Activated gamma-delta T cell (primary cell): Measurements from ENCODE around the gene EIF3D.
"Not testable (repeated sequence)": the region's sequence is repeated elsewhere in the genome, so short reads cannot be mapped to it uniquely, and the experiment has no call there.

Experiments used
- DNase-seq: peaks from one replicate; lab custom pipeline; 2025; lab: John Stamatoyannopoulos, UW

EIF3D gene

GRCh38 chr22:36549033-36549432 lies 20.1 kb upstream of the EIF3D start:
- DNase-seq: no peak

GRCh38 chr22:36548606-36549005 lies 19.6 kb upstream of the EIF3D start:
- no peak for DNase-seq

GRCh38 chr22:36546932-36547331 lies 18.0 kb upstream of the EIF3D start:
- no peak for DNase-seq

GRCh38 chr22:36546092-36546804 lies 17.3 kb upstream of the EIF3D start:
- DNase-seq: no peak

- no peak for DNase-seq
These were observed 15.2 kb upstream of the EIF3D start for GRCh38 chr22:36544107-36544620.

GRCh38 chr22:36541831-36542411 lies 13.0 kb upstream of the EIF3D start:
- DNase-seq: no peak

GRCh38 chr22:36540867-36541642 lies 12.1 kb upstream of the EIF3D start:
- DNase-seq: no peak

- DNase-seq: no peak
These were observed 9.6 kb upstream of the EIF3D start for GRCh38 chr22:36538529-36538928.

GRCh38 chr22:36536717-36537116 lies 7.8 kb upstream of the EIF3D start:
- DNase-seq: no peak

- not testable (repeated sequence) for DNase-seq
These were observed 4.4 kb upstream of the EIF3D start for GRCh38 chr22:36533320-36533719.

GRCh38 chr22:36532466-36532865 lies 3.5 kb upstream of the EIF3D start:
- no peak for DNase-seq

- DNase-seq: no peak
These were observed 625 bp downstream of the EIF3D start for GRCh38 chr22:36528341-36528740.

- DNase-seq: no peak
These were observed 6.3 kb downstream of the EIF3D start for GRCh38 chr22:36522662-36523061.

- no peak for DNase-seq
These were observed 8.5 kb downstream of the EIF3D start for GRCh38 chr22:36520423-36520822.

- DNase-seq: not testable (repeated sequence)
These were observed 9.1 kb downstream of the EIF3D start for GRCh38 chr22:36519906-36520305.

GRCh38 chr22:36514766-36515165 lies 14.2 kb downstream of the EIF3D start:
- no peak for DNase-seq

- no peak for DNase-seq
These were observed 16.0 kb downstream of the EIF3D start for GRCh38 chr22:36512991-36513390.

- no peak for DNase-seq
These were observed 16.6 kb downstream of the EIF3D start for GRCh38 chr22:36512333-36512732.

GRCh38 chr22:36510966-36511881 lies 17.7 kb downstream of the EIF3D start:
- DNase-seq: no peak

- no peak for DNase-seq
These were observed 18.6 kb downstream of the EIF3D start for GRCh38 chr22:36510384-36510783.

- DNase-seq: no peak
These were observed 21.4 kb downstream of the EIF3D start for GRCh38 chr22:36507518-36508010.
